Body of pancreas (tissue), 4 donors: ENCODE data around the gene NR6A1. TPM values are rescaled to one million over a fixed set of nuclear protein-coding genes. Genes with fewer than 3 reads are reported as not detected.

Source experiments
- ATAC-seq: fragments of 150-250 bp; one replicate; pipeline ENCODE4 v1.9.1; 2016
- DNase-seq, 4 donors: peaks; one replicate each; pipeline ENCODE4 v3.0.0-alpha.2; 2019
- H3K27ac ChIP-seq, 4 donors: fragments of 200-600 bp; sonication (generic); 1 replicate in 3 of 4; 2 replicates in 1 of 4; pipeline versions ENCODE4 v1.5.1 to v1.6.1; 2016 to 2019; ENCODE audit warnings: mild to moderate bottlenecking in 1 of 4, mixed read lengths in 1 of 4, moderate library complexity in 1 of 4
- H3K27me3 ChIP-seq, 2 donors: fragments of 200-600 bp; sonication (generic); one replicate each; pipeline ENCODE4 v1.6.0; 2016; ENCODE audit warnings: mild to moderate bottlenecking in 1 of 2
- H3K36me3 ChIP-seq, 2 donors: fragments of 200-600 bp; sonication (generic); replicated peaks in 1 of 2; 2 replicates each; pipeline ENCODE4 v1.5.1; 2016; ENCODE audit warnings: low read depth in 2 of 2; ENCODE audit not compliant: insufficient read depth in 1 of 2
- H3K4me1 ChIP-seq: fragments of 200-600 bp; sonication (generic); one replicate; pipeline ENCODE4 v1.6.0; 2016
- H3K4me3 ChIP-seq, 2 donors: fragments of 200-600 bp; sonication (generic); 1 replicate in 1 of 2; 2 replicates in 1 of 2; pipeline ENCODE4 v1.5.1; 2016 to 2019
- H3K9me3 ChIP-seq, 3 donors: fragments of 200-600 bp; sonication (generic); 1 replicate in 2 of 3; 2 replicates in 1 of 3; pipeline ENCODE4 v1.5.1; 2016
- POLR2A ChIP-seq, 3 donors: fragments of 450-650 bp; IDR thresholded peaks; one replicate each; pipeline ENCODE4 v1.6.1; 2016; ENCODE audit warnings: antibody characterized with exemption in 3 of 3, mild to moderate bottlenecking in 2 of 3
- WGBS, 2 donors: methylation state at CpG; one replicate each; pipeline ENCODE4 v1.1.5; 2017; 5-methylcytosine and 5-hydroxymethylcytosine counted together
- intact Hi-C: fragments of 100-400 bp; cut with DNase I; formaldehyde crosslinking; loops from one replicate; pipeline ENCODE4 v1.15.1; 2023
- total RNA-seq, 2 donors: library from RNA; depleted of rRNA; stranded (reverse); fragments of >200 nt; gene quantifications; one replicate each; pipeline ENCODE4 v1.1.0, GENCODE V29; 2016
- TF ChIP-seq, protein P1 (sequence below), 7 experiments: fragments of 450-650 bp in 4 of 7; fragments of 200-600 bp in 3 of 7; sonication (generic) in 3 of 7; IDR thresholded peaks; one replicate each; pipeline ENCODE4 v1.5.1; 2016 to 2019; ENCODE audit warnings: antibody characterized with exemption in 7 of 7

The NR6A1 gene
- total RNA-seq, 2 donors from 2014 or later, result 3.3 to 3.9 TPM

DNA sequence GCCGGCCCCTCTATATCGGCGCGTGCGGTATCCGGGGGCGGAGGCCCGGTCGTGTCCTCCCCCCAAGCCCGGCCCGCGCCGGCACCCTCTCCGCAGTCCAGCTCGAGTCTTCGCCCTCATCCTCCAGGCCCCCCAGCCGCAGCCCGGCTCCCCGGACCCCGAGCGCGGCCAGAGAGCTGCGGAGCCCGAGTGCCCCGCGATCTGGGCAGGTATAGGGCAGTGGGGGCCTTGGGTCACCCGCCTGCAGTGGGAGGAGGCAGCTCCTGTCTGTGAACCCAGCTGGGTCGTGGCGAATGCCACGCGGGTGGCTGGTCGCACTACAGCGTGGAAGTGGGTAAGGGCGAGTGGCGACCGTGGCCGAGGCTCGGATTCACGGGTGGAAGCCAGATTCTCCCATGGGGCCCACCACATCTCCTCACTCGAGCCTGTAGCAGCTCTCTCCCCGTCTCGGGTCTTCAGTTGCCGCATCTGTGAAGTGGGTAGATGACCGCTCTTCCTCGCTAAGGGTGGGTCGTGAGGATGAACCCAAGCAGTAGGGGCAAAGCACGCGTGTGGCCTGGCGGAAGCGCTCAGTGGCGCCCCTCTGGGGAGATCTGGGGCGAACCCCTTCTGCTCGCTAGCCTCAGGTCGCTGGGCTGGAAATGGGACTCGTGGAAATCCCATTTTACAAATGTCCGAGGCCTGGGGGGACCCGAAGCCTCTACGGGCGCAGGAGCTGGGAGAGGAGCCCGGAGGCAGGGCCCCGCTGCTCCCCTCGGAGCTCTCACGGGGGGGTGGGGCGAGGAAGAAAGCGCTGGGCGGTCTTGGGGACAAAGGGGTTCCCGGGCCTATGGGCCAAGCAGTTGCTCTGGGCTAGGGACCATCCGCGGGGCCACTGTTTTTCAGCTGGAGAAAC is 265.9 kb downstream of the NR6A1 start:
- no peak overlapping the region for H3K4me3 ChIP-seq
- DNase-seq (no peak), ATAC-seq (no peak)
- H3K27me3 ChIP-seq, result peaks cover 0 to 20% of the 10 kb centered on the region in 2 donors
- no peaks in the 10 kb centered on the region for H3K36me3 ChIP-seq
- peaks cover 19% of the 10 kb centered on the region for H3K4me1 ChIP-seq
- H3K27ac ChIP-seq, result no peak overlapping the region
- intact Hi-C loops, result no loop called here
- WGBS, 2 donors, result 35 to 62% methylated on average over 15 to 63 of the region's 69 CpGs
- TF ChIP-seq, protein P1, sequence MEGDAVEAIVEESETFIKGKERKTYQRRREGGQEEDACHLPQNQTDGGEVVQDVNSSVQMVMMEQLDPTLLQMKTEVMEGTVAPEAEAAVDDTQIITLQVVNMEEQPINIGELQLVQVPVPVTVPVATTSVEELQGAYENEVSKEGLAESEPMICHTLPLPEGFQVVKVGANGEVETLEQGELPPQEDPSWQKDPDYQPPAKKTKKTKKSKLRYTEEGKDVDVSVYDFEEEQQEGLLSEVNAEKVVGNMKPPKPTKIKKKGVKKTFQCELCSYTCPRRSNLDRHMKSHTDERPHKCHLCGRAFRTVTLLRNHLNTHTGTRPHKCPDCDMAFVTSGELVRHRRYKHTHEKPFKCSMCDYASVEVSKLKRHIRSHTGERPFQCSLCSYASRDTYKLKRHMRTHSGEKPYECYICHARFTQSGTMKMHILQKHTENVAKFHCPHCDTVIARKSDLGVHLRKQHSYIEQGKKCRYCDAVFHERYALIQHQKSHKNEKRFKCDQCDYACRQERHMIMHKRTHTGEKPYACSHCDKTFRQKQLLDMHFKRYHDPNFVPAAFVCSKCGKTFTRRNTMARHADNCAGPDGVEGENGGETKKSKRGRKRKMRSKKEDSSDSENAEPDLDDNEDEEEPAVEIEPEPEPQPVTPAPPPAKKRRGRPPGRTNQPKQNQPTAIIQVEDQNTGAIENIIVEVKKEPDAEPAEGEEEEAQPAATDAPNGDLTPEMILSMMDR (IDR thresholded peaks at IDR 0.05), result no peak
- TF ChIP-seq POLR2A (IDR thresholded peaks at IDR 0.05), result no peak
- H3K9me3 ChIP-seq, result no peaks in the 10 kb centered on the region

GRCh38 chr9:124504530-124505005 is 266.5 kb downstream of the NR6A1 start:
- Histone ChIP-seq H3K9me3 (no peaks in the 10 kb centered on the region), H3K4me1 (peaks cover 19% of the 10 kb centered on the region), H3K4me3 (no peak overlapping the region), H3K36me3 (no peaks in the 10 kb centered on the region), H3K27ac (no peak overlapping the region), H3K27me3 (peaks cover 0 to 20% of the 10 kb centered on the region in 2 donors)
- DNase-seq (no peak), ATAC-seq (no peak)
- intact Hi-C loops, result no loop called here
- TF ChIP-seq, protein P1 (IDR thresholded peaks at IDR 0.05), result no peak
- TF ChIP-seq POLR2A (IDR thresholded peaks at IDR 0.05), result no peak
- WGBS, 2 donors, result 0% methylated on average over 46 of the region's 81 CpGs; no CpG with 5 or more reads in 1 of the 2 donors

- TF ChIP-seq POLR2A (IDR thresholded peaks at IDR 0.05), result no peak
- TF ChIP-seq, protein P1 (IDR thresholded peaks at IDR 0.05), result no peak
- WGBS, 2 donors, result 2 to 5% methylated on average over 39 to 72 of the region's 76 CpGs
- H3K9me3 ChIP-seq, result no peaks in the 10 kb centered on the region
- H3K4me1 ChIP-seq, result peaks cover 19% of the 10 kb centered on the region
- no peak for ATAC-seq
- H3K27me3 ChIP-seq, result peaks cover 0 to 20% of the 10 kb centered on the region in 2 donors
- H3K27ac ChIP-seq, result no peak overlapping the region
- intact Hi-C loops, result no loop called here
- no peaks in the 10 kb centered on the region for H3K36me3 ChIP-seq
- no peak overlapping the region for H3K4me3 ChIP-seq
- no peak for DNase-seq
These were observed 267.2 kb downstream of the NR6A1 start for GRCh38 chr9:124503713-124504529.

- WGBS, 2 donors, result 8 to 10% methylated on average over 8 to 93 of the region's 96 CpGs
These were observed 268.1 kb downstream of the NR6A1 start for GRCh38 chr9:124502711-124503702.

More at GRCh38 chr9:124502711-124503702, 268.1 kb downstream of the NR6A1 start:
- Histone ChIP-seq H3K4me3 (no peak overlapping the region), H3K4me1 (peaks cover 19% of the 10 kb centered on the region), H3K9me3 (no peaks in the 10 kb centered on the region), H3K27ac (no peak overlapping the region), H3K27me3 (peaks cover 0 to 20% of the 10 kb centered on the region in 2 donors), H3K36me3 (no peaks in the 10 kb centered on the region)
- ATAC-seq, result no peak
- intact Hi-C loops, result no loop called here
- no peak for DNase-seq
- no peak for TF ChIP-seq POLR2A (IDR thresholded peaks at IDR 0.05)
- TF ChIP-seq, protein P1 (IDR thresholded peaks at IDR 0.05), result no peak
